Omental fat pad (tissue), 4 donors: ENCODE results near the gene TTLL10. TPM values are rescaled to one million over a fixed set of nuclear protein-coding genes. Genes with fewer than 3 reads are reported as not detected.

Experiments
- ATAC-seq: fragments of 150-250 bp; one replicate; pipeline ENCODE4 v1.9.1; 2016; ENCODE audit warnings: mild to moderate bottlenecking, moderate library complexity; ENCODE audit not compliant: low FRiP score
- DNase-seq: peaks from one replicate; pipeline ENCODE4 v3.0.0-alpha.2; 2019; ENCODE audit warnings: low spot score
- total RNA-seq, 4 donors: library from RNA; depleted of rRNA; stranded (reverse); fragments of >200 nt; gene quantifications; one replicate each; pipeline ENCODE4 v1.1.0, GENCODE V29; 2016
- TF ChIP-seq, protein P1 (sequence below), 3 donors: fragments of 450-650 bp; IDR thresholded peaks; one replicate each; pipeline ENCODE4 v1.5.1; 2016 to 2017; ENCODE audit warnings: antibody characterized with exemption in 3 of 3, mild to moderate bottlenecking in 3 of 3, moderate library complexity in 2 of 3

TTLL10 gene
- total RNA-seq, 4 donors from 2014 or later, result 0.48 to 1.0 (median 0.95) TPM; not detected in 1

DNA sequence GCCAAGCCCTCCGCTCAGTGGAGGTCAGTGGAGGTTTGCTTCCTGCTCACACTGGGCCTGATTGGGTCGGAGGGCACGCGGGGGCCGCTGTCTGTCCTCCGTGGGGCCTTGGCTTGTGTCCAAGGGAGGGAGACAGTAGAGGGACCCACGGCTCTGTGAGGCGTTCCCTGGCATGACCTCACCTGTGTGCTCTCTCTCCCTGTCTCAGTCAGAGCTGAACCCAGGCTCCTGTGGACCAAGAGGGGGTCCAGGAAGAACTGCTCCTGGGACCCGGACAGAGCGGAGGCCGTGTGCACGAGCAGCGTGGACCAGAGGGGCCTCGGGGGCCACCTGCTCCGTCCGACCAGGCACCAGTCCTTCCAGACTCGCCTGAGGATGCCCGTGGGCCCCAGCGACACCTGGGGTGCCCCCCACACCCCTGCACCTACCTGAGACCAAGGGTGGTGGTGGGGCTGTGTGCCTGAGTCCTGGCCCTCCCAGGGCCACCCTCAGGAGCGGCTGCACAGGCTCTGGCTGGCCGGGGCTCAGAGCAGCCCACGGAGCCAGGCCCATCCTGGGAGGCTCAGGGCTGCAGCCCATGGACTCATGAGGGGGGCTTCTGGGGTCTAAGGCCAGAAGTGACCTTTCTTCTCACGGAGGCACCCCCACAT is 13.3 kb upstream of the TTLL10 start:
- TF ChIP-seq, protein P1, sequence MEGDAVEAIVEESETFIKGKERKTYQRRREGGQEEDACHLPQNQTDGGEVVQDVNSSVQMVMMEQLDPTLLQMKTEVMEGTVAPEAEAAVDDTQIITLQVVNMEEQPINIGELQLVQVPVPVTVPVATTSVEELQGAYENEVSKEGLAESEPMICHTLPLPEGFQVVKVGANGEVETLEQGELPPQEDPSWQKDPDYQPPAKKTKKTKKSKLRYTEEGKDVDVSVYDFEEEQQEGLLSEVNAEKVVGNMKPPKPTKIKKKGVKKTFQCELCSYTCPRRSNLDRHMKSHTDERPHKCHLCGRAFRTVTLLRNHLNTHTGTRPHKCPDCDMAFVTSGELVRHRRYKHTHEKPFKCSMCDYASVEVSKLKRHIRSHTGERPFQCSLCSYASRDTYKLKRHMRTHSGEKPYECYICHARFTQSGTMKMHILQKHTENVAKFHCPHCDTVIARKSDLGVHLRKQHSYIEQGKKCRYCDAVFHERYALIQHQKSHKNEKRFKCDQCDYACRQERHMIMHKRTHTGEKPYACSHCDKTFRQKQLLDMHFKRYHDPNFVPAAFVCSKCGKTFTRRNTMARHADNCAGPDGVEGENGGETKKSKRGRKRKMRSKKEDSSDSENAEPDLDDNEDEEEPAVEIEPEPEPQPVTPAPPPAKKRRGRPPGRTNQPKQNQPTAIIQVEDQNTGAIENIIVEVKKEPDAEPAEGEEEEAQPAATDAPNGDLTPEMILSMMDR (IDR thresholded peaks at IDR 0.05), result no peak
- ATAC-seq (no peak), DNase-seq (no peak)

DNA sequence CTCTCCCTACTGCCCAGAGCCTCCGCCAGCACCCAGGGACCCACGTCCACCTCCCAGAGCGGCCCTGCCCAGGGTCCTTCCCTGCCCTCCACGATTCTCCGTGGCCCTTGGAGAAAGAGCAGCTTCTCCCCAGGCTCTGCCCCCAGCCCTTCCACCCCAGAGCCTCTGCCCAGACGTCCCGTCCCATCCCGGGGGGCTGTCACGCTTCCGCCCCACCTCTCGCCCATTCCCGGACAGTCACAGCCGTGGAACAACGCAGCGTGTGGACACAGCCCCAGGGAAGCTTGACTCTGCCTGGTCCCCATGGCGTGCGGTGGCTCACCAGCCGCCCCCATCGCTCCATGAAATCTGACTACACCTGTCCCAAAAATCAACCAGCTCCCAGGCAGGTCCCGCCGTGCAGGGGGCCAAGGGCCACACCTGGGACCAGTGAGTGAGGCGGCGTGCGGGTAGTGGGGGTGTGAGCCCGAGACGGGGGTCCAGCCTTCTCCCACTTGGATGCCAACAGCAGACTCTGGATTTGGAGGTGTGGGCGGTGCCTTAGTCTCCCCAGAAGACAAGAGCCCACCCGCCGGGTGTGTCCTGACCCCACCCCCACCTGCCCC is 12.5 kb upstream of the TTLL10 start:
- TF ChIP-seq, protein P1 (IDR thresholded peaks at IDR 0.05), result no peak
- ATAC-seq (no peak), DNase-seq (no peak)

DNA sequence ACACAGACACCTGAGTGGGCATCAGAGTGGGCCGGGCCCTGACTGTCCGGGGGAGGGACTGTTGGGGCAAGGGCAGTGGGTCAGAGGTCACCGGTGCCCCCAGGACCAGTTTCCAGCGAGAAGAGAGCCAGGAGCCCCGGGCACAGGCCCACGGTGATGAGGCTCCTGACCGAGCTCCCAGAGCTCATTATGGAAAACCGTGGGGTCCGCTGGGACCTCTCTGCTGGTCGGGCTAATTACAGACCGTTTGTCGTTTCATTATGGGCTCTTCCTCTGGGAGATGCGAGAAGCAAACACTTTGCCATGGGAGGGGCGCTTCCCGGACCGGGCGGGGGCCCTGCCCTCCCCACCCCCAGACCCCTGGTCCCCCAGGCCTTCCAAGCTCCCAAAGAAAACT is 12.0 kb upstream of the TTLL10 start:
- ATAC-seq (no peak), DNase-seq (no peak)
- TF ChIP-seq, protein P1 (IDR thresholded peaks at IDR 0.05), result no peak

DNA sequence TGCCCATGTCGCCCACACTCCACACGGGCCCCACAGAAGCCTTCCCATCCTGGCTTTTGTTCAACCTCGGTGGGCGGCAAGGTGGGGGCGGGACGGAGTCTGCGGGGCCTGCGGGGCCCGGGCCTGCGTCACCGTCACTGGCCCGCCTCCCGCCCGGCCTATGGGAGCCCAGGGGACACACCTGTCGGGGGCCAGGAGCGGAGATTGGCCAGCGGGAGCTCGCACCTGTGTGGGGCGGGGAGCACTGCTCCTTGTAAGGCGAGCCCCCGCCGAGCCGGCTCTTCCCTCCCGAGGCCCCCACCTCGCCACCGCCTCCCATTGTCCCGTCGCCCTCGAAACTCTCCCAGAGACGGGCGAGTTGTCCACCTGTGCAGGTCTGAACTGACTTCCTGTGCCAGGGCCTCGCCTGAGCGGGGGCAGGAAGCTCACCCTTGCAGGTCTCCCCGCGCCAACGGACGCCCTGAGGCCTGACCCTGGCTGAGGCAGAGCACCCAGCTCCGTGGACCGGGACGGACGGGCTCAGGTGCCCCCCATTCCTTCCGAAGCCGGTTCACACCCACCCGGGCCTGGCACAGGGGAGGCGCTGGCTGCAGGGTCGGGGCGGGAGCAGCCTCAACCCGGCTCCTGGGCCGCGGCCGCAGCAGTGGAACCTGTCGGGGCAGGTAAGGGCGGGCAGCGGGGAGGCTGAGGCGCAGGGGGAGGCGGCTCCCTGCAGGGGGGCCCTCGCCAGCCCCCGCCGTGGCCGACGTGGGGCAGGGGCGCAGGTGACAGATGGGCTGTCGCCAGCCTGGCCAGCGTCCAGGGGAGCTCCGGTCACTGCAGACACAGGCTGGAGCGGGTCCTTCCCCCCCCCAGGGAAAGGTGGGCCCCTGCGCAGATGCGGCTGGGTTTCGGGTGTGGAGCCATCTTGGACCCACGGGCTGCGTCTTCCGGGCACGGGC is 10.8 kb upstream of the TTLL10 start:
- DNase-seq (no peak), ATAC-seq (no peak)
- TF ChIP-seq, protein P1 (IDR thresholded peaks at IDR 0.05), result no peak

DNA sequence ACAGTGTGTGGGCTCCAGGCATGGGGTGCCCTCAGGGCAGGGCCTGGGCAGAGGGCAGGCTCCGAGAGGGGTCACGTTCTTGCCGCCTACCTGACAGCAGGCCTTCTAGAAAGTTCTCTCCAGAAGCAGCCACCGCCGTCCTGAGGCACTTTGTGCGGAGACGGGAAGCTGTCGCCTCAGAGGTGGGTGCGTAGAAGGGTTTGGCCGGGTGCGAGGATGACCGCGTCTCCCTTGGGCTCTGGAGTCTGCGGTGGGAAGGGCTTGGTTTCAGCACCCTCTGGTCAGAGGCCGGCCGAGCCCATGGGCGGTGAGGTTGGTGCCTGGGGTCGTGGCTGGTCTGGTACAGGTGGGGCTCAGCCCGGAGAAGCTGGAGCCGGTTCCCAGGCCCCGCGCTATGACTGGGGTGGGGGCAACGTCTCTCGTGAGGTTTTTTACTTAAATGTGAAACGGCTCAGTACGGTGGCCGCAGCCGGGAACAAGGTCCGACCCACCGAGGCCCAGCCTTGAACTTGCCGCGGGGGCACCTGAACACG is 10.1 kb upstream of the TTLL10 start:
- no peak for DNase-seq
- ATAC-seq, result no peak
- TF ChIP-seq, protein P1 (IDR thresholded peaks at IDR 0.05), result no peak

DNA sequence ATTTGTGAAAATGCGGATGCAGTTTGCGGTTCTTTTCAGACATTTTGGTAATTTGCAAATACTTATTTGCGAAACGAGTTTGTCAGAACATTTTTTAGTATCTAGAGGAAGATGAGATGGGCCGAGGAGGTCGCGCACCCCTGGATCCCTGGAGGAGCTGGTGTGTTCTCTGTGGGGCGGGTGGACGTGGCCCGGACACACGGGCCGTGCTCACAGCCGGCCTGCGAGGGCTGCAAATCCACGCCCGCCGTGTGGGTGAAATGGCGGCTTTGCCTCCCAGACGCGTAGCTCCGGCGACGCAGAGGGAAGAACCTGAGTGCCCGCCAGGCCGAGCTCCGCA is 9.3 kb upstream of the TTLL10 start:
- TF ChIP-seq, protein P1 (IDR thresholded peaks at IDR 0.05), result no peak
- ATAC-seq, result no peak
- no peak for DNase-seq
